ENCODE results near the gene KLHL3. TPM values are rescaled to one million over a fixed set of nuclear protein-coding genes. Genes with fewer than 3 reads are reported as not detected.

Gene KLHL3
- total RNA-seq, 4 donors from 2014 or later = 1.0 to 3.0 (median 2.1) TPM

GRCh38 chr5:137727623-137728022, 8.3 kb downstream of the KLHL3 start:
- no peak for TF ChIP-seq POLR2A (IDR thresholded peaks at IDR 0.05)
- TF ChIP-seq CTCF (IDR thresholded peaks at IDR 0.05) = no peak
- intact Hi-C loops (cut with DNase I; ENCODE audit: low total_unique reads) = no loop called here
- H3K4me3 ChIP-seq (ENCODE audit: low read depth, poor library complexity, severe bottlenecking) = no peak overlapping the region
- WGBS, 2 donors = 90 to 92% methylated on average over 2 of the region's 2 CpGs
- no peak for DNase-seq (ENCODE audit: low spot score in 2 of 2)

- intact Hi-C loops (cut with DNase I; ENCODE audit: low total_unique reads) = no loop called here
- 91 to 92% methylated on average over 2 of the region's 2 CpGs for WGBS, 2 donors
- no peak for DNase-seq (ENCODE audit: low spot score in 2 of 2)
- no peak overlapping the region for H3K4me3 ChIP-seq (ENCODE audit: low read depth, poor library complexity, severe bottlenecking)
- no peak for TF ChIP-seq CTCF (IDR thresholded peaks at IDR 0.05)
- no peak for TF ChIP-seq POLR2A (IDR thresholded peaks at IDR 0.05)
These were observed 11.6 kb downstream of the KLHL3 start for GRCh38 chr5:137724251-137724650.

GRCh38 chr5:137718611-137719010, 17.3 kb downstream of the KLHL3 start:
- H3K4me3 ChIP-seq (ENCODE audit: low read depth, poor library complexity, severe bottlenecking) = no peak overlapping the region
- intact Hi-C loops (cut with DNase I; ENCODE audit: low total_unique reads) = no loop called here
- DNase-seq (ENCODE audit: low spot score in 2 of 2) = no peak
- TF ChIP-seq POLR2A (IDR thresholded peaks at IDR 0.05) = no peak
- no peak for TF ChIP-seq CTCF (IDR thresholded peaks at IDR 0.05)

GRCh38 chr5:137716337-137716736, 19.6 kb downstream of the KLHL3 start:
- H3K4me3 ChIP-seq (ENCODE audit: low read depth, poor library complexity, severe bottlenecking) = no peak overlapping the region
- intact Hi-C loops (cut with DNase I; ENCODE audit: low total_unique reads) = no loop called here
- 96 to 98% methylated on average over 3 of the region's 3 CpGs for WGBS, 2 donors
- TF ChIP-seq CTCF (IDR thresholded peaks at IDR 0.05) (no peak), POLR2A (IDR thresholded peaks at IDR 0.05) (no peak)
- no peak for DNase-seq (ENCODE audit: low spot score in 2 of 2)

- 95% methylated on average over 1 of the region's 1 CpG for WGBS, 2 donors
- DNase-seq (ENCODE audit: low spot score in 2 of 2) = no peak
- intact Hi-C loops (cut with DNase I; ENCODE audit: low total_unique reads) = no loop called here
- TF ChIP-seq POLR2A (IDR thresholded peaks at IDR 0.05) (no peak), CTCF (IDR thresholded peaks at IDR 0.05) (no peak)
- no peak overlapping the region for H3K4me3 ChIP-seq (ENCODE audit: low read depth, poor library complexity, severe bottlenecking)
These were observed 20.4 kb downstream of the KLHL3 start for GRCh38 chr5:137715456-137715855.

GRCh38 chr5:137714946-137715345, 20.9 kb downstream of the KLHL3 start:
- intact Hi-C loops (cut with DNase I; ENCODE audit: low total_unique reads) = no loop called here
- DNase-seq (ENCODE audit: low spot score in 2 of 2) = no peak
- no peak overlapping the region for H3K4me3 ChIP-seq (ENCODE audit: low read depth, poor library complexity, severe bottlenecking)
- TF ChIP-seq CTCF (IDR thresholded peaks at IDR 0.05) = no peak
